ENCODE results near the gene PLXNB2. TPM values are rescaled to one million over a fixed set of nuclear protein-coding genes. Genes with fewer than 3 reads are reported as not detected.

Gene PLXNB2
- total RNA-seq, 3 donors from 2014 or later (not counting 1 experiment from before 2014, with no cell fraction given) = 6.0 to 34.7 (median 18.9) TPM

- H3K9me3 Mint-ChIP-seq = no peaks in the 10 kb centered on the region
- ATAC-seq (no peak), DNase-seq (no peak)
- H3K4me1 ChIP-seq (ENCODE audit: control insufficient read depth, insufficient read depth, low read length) = peaks cover 28% of the 10 kb centered on the region
- no peak overlapping the region for H3K27ac ChIP-seq (ENCODE audit: low read length)
- no peak for TF ChIP-seq CTCF (IDR thresholded peaks at IDR 0.05)
- no peaks in the 10 kb centered on the region for H3K27me3 ChIP-seq (ENCODE audit: control insufficient read depth, insufficient read depth, low read length)
- no peaks in the 10 kb centered on the region for H3K36me3 ChIP-seq (ENCODE audit: control insufficient read depth, insufficient read depth, low read length)
- no peak overlapping the region for H3K27ac Mint-ChIP-seq
- intact Hi-C loops (cut with micrococcal nuclease) = no loop called here
- no peak overlapping the region for H3K4me3 Mint-ChIP-seq
- H3K4me1 Mint-ChIP-seq = peaks cover 13 to 18% of the 10 kb centered on the region in 2 donors
- no peaks in the 10 kb centered on the region for H3K36me3 Mint-ChIP-seq
- no peaks in the 10 kb centered on the region for H3K9me3 ChIP-seq (ENCODE audit: control insufficient read depth, insufficient read depth, low read length)
- no peaks in the 10 kb centered on the region for H3K27me3 Mint-ChIP-seq (ENCODE audit: low read depth in 2 of 2)
- no peak overlapping the region for H3K4me3 ChIP-seq (ENCODE audit: low read length)
- WGBS (ENCODE audit: insufficient coverage) = 93% methylated on average over 28 of the region's 45 CpGs
Measured at GRCh38 chr22:50316114-50317065, 8.9 kb upstream of the PLXNB2 start.

- Histone ChIP-seq H3K27ac (ENCODE audit: low read length) (no peak overlapping the region), H3K27me3 (ENCODE audit: control insufficient read depth, insufficient read depth, low read length) (no peaks in the 10 kb centered on the region), H3K9me3 (ENCODE audit: control insufficient read depth, insufficient read depth, low read length) (no peaks in the 10 kb centered on the region), H3K4me1 (ENCODE audit: control insufficient read depth, insufficient read depth, low read length) (peaks cover 28% of the 10 kb centered on the region), H3K4me3 (ENCODE audit: low read length) (no peak overlapping the region), H3K36me3 (ENCODE audit: control insufficient read depth, insufficient read depth, low read length) (no peaks in the 10 kb centered on the region)
- 78% methylated on average over 18 of the region's 18 CpGs for WGBS (ENCODE audit: insufficient coverage)
- Mint-ChIP-seq H3K36me3 (no peaks in the 10 kb centered on the region), H3K27ac (peak overlapping the region in 1 of 2 donors; percentile 82), H3K4me1 (peaks cover 13 to 18% of the 10 kb centered on the region in 2 donors), H3K9me3 (no peaks in the 10 kb centered on the region), H3K4me3 (peak overlapping the region; percentile 70), H3K27me3 (ENCODE audit: low read depth in 2 of 2) (no peaks in the 10 kb centered on the region)
- intact Hi-C loops (cut with micrococcal nuclease) = no loop called here
- DNase-seq (no peak), ATAC-seq (no peak)
- TF ChIP-seq CTCF (IDR thresholded peaks at IDR 0.05) = no peak
Measured at GRCh38 chr22:50315289-50316113, 8.1 kb upstream of the PLXNB2 start.

- no peaks in the 10 kb centered on the region for H3K36me3 ChIP-seq (ENCODE audit: control insufficient read depth, insufficient read depth, low read length)
- intact Hi-C loops (cut with micrococcal nuclease) = no loop called here
- Mint-ChIP-seq H3K4me3 (peak overlapping the region; percentile 86), H3K36me3 (no peaks in the 10 kb centered on the region), H3K9me3 (no peaks in the 10 kb centered on the region), H3K27ac (peak overlapping the region; percentile 77 to 82), H3K4me1 (peaks cover 13 to 18% of the 10 kb centered on the region in 2 donors), H3K27me3 (ENCODE audit: low read depth in 2 of 2) (no peaks in the 10 kb centered on the region)
- H3K27ac ChIP-seq (ENCODE audit: low read length) = peak overlapping the region; percentile 77
- H3K4me1 ChIP-seq (ENCODE audit: control insufficient read depth, insufficient read depth, low read length) = peaks cover 28% of the 10 kb centered on the region
- H3K4me3 ChIP-seq (ENCODE audit: low read length) = peak overlapping the region; percentile 39
- no peaks in the 10 kb centered on the region for H3K27me3 ChIP-seq (ENCODE audit: control insufficient read depth, insufficient read depth, low read length)
- ATAC-seq = peak; percentile 89 to 95 (median 94)
- no peaks in the 10 kb centered on the region for H3K9me3 ChIP-seq (ENCODE audit: control insufficient read depth, insufficient read depth, low read length)
- TF ChIP-seq CTCF (IDR thresholded peaks at IDR 0.05) = no peak
- peak; percentile 68 to 83 for DNase-seq
- 15% methylated on average over 33 of the region's 33 CpGs for WGBS (ENCODE audit: insufficient coverage)
Measured at GRCh38 chr22:50314455-50315288, 7.2 kb upstream of the PLXNB2 start.

Measured in natural killer cell (primary cell).